Neural cell (in vitro differentiated cells): ENCODE measurements around the gene FHIT. TPM values are rescaled to one million over a fixed set of nuclear protein-coding genes. Genes with fewer than 3 reads are reported as not detected.

Source experiments
- H2AFZ ChIP-seq: fragments of 200-600, 300-800 bp; sonication (generic), shearing (Covaris generic); 2 replicates; pipeline ENCODE4 v1.6.0; 2014; ENCODE audit warnings: low read depth, mild to moderate bottlenecking, antibody characterized with exemption, low read length, moderate library complexity
- H3F3A ChIP-seq: fragments of 200-600 bp; shearing (Covaris generic); 2 replicates; pipeline ENCODE4 v1.6.1; 2016; ENCODE audit warnings: mild to moderate bottlenecking, moderate library complexity, mixed read lengths, antibody characterized with exemption, low read length; ENCODE audit not compliant: insufficient read depth, poor library complexity, severe bottlenecking
- H3K27ac ChIP-seq: fragments of 200-600, 300-800 bp; sonication (generic), shearing (Covaris generic); 2 replicates; pipeline ENCODE4 v1.5.1; 2014; ENCODE audit warnings: mild to moderate bottlenecking, low read length, moderate library complexity
- H3K27me3 ChIP-seq: fragments of 300-800, 200-600 bp; sonication (generic), shearing (Covaris generic); 2 replicates; pipeline ENCODE4 v1.6.0; 2014; ENCODE audit warnings: mild to moderate bottlenecking, low read depth, low read length, moderate library complexity; ENCODE audit not compliant: insufficient read depth
- H3K36me3 ChIP-seq: fragments of 300-800, 200-600 bp; sonication (generic), shearing (Covaris generic); 2 replicates; pipeline ENCODE4 v1.5.1; 2014; ENCODE audit warnings: mild to moderate bottlenecking, antibody characterized with exemption, low read length, moderate library complexity; ENCODE audit not compliant: insufficient read depth
- H3K4me2 ChIP-seq: fragments of 300-800, 200-600 bp; sonication (generic), shearing (Covaris generic); 2 replicates; pipeline ENCODE4 v1.6.0; 2014; ENCODE audit warnings: mild to moderate bottlenecking, low read length
- H3K4me3 ChIP-seq: fragments of 300-800, 200-600 bp; sonication (generic), shearing (Covaris generic); 2 replicates; pipeline ENCODE4 v1.5.1; 2014; ENCODE audit warnings: mild to moderate bottlenecking, low read length, moderate library complexity
- H3K79me2 ChIP-seq: fragments of 200-600 bp; shearing (Covaris generic); replicated peaks from 2 replicates; pipeline ENCODE4 v1.6.0; 2014; ENCODE audit warnings: mild to moderate bottlenecking, low read length, moderate library complexity; ENCODE audit not compliant: insufficient read depth
- H3K9ac ChIP-seq: fragments of 300-800, 200-600 bp; sonication (generic), shearing (Covaris generic); 2 replicates; pipeline ENCODE4 v1.6.1; 2016; ENCODE audit warnings: mild to moderate bottlenecking, low read length, mixed read lengths
- H3K9me2 ChIP-seq: fragments of 200-600 bp; shearing (Covaris generic); 2 replicates; pipeline ENCODE4 v1.6.1; 2016; ENCODE audit warnings: mild to moderate bottlenecking, low read length, mixed read lengths; ENCODE audit not compliant: insufficient read depth
- H3K9me3 ChIP-seq: fragments of 200-600, 300-800 bp; sonication (generic), shearing (Covaris generic); 2 replicates; pipeline ENCODE4 v1.6.1; 2016; ENCODE audit warnings: mild to moderate bottlenecking, mixed run types, low read length, moderate library complexity, mixed read lengths
- H4K20me1 ChIP-seq: fragments of 200-600 bp; shearing (Covaris generic); 2 replicates; pipeline ENCODE4 v1.6.1; 2016; ENCODE audit warnings: mild to moderate bottlenecking, mixed run types; ENCODE audit not compliant: insufficient read depth
- EP300 ChIP-seq: fragments of 450-650 bp; conservative IDR thresholded peaks from 2 replicates; pipeline ENCODE4 v1.6.1; 2014; ENCODE audit warnings: antibody characterized with exemption, mild to moderate bottlenecking, moderate library complexity; ENCODE audit not compliant: poor library complexity, severe bottlenecking
- EZH2 ChIP-seq: fragments of 200-600, 300-800 bp; shearing (Covaris generic), sonication (generic); IDR thresholded peaks from 2 replicates; pipeline ENCODE4 v1.6.1; 2014; ENCODE audit warnings: antibody characterized with exemption, low read length, borderline replicate concordance, mild to moderate bottlenecking; ENCODE audit not compliant: insufficient read depth, poor library complexity, severe bottlenecking
- MXI1 ChIP-seq: fragments of 450-650 bp; conservative IDR thresholded peaks from 2 replicates; pipeline ENCODE4 v1.6.1; 2014; ENCODE audit warnings: antibody characterized with exemption, mild to moderate bottlenecking; ENCODE audit not compliant: poor library complexity, severe bottlenecking
- POLR2AphosphoS5 ChIP-seq: IDR thresholded peaks from 2 replicates; pipeline ENCODE4 v1.6.1; 2012
- RAD21 ChIP-seq: fragments of 450-650 bp; conservative IDR thresholded peaks from 2 replicates; pipeline ENCODE4 v1.6.1; 2014; ENCODE audit warnings: antibody characterized with exemption, mild to moderate bottlenecking, moderate library complexity
- SMC3 ChIP-seq: fragments of 450-650 bp; conservative IDR thresholded peaks from 2 replicates; pipeline ENCODE4 v1.6.1; 2014; ENCODE audit warnings: antibody characterized with exemption, mild to moderate bottlenecking, moderate library complexity; ENCODE audit not compliant: poor library complexity
- TAF1 ChIP-seq: IDR thresholded peaks from 2 replicates; pipeline ENCODE4 v1.6.1; 2012; ENCODE audit warnings: low read depth
- polyA plus RNA-seq: library from polyadenylated mRNA; depleted of rRNA; stranded (reverse); fragments of >200 nt; gene quantifications from 2 replicates; pipeline ENCODE4 v1.2.3, GENCODE V29; 2014
- TF ChIP-seq, protein P1 (sequence below): fragments of 450-650 bp; IDR thresholded peaks from 2 replicates; pipeline ENCODE4 v1.5.1; 2014; ENCODE audit warnings: antibody characterized with exemption, mild to moderate bottlenecking, moderate library complexity; ENCODE audit not compliant: poor library complexity, severe bottlenecking
- TF ChIP-seq, protein P2 (sequence below): IDR thresholded peaks from 2 replicates; pipeline ENCODE4 v1.6.1; 2012; ENCODE audit warnings: borderline replicate concordance

The FHIT gene
- polyA plus RNA-seq, 1 donor from 2014 or later = not detected

DNA sequence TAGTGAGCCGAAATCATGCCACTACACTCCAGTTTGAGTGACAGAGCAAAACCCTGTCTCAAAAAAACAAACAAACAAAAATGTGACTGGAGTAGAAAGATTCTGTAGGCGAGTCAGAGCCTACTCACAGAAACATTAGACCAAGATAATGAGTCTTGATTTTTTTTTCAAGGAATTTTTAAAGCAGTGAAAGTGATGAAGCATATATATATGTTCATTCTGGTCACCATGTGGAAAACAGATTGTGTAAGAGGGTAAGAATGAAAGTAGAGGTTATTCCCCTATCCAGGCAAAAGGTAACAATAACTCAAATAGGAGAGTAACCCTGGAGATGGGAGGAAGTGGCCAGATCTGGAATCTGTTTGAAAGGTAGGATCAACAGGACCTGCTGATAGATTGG is 26.2 kb upstream of the FHIT start:
- H3K4me2 ChIP-seq = no peak overlapping the region
- TF ChIP-seq EP300 (no peak), TAF1 (no peak), SMC3 (no peak), RAD21 (no peak), MXI1 (no peak), POLR2AphosphoS5 (no peak), EZH2 (no peak)
- TF ChIP-seq, protein P1, sequence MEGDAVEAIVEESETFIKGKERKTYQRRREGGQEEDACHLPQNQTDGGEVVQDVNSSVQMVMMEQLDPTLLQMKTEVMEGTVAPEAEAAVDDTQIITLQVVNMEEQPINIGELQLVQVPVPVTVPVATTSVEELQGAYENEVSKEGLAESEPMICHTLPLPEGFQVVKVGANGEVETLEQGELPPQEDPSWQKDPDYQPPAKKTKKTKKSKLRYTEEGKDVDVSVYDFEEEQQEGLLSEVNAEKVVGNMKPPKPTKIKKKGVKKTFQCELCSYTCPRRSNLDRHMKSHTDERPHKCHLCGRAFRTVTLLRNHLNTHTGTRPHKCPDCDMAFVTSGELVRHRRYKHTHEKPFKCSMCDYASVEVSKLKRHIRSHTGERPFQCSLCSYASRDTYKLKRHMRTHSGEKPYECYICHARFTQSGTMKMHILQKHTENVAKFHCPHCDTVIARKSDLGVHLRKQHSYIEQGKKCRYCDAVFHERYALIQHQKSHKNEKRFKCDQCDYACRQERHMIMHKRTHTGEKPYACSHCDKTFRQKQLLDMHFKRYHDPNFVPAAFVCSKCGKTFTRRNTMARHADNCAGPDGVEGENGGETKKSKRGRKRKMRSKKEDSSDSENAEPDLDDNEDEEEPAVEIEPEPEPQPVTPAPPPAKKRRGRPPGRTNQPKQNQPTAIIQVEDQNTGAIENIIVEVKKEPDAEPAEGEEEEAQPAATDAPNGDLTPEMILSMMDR = no peak
- TF ChIP-seq, protein P2, sequence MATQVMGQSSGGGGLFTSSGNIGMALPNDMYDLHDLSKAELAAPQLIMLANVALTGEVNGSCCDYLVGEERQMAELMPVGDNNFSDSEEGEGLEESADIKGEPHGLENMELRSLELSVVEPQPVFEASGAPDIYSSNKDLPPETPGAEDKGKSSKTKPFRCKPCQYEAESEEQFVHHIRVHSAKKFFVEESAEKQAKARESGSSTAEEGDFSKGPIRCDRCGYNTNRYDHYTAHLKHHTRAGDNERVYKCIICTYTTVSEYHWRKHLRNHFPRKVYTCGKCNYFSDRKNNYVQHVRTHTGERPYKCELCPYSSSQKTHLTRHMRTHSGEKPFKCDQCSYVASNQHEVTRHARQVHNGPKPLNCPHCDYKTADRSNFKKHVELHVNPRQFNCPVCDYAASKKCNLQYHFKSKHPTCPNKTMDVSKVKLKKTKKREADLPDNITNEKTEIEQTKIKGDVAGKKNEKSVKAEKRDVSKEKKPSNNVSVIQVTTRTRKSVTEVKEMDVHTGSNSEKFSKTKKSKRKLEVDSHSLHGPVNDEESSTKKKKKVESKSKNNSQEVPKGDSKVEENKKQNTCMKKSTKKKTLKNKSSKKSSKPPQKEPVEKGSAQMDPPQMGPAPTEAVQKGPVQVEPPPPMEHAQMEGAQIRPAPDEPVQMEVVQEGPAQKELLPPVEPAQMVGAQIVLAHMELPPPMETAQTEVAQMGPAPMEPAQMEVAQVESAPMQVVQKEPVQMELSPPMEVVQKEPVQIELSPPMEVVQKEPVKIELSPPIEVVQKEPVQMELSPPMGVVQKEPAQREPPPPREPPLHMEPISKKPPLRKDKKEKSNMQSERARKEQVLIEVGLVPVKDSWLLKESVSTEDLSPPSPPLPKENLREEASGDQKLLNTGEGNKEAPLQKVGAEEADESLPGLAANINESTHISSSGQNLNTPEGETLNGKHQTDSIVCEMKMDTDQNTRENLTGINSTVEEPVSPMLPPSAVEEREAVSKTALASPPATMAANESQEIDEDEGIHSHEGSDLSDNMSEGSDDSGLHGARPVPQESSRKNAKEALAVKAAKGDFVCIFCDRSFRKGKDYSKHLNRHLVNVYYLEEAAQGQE = no peak
- H2AFZ ChIP-seq = no peak overlapping the region

DNA sequence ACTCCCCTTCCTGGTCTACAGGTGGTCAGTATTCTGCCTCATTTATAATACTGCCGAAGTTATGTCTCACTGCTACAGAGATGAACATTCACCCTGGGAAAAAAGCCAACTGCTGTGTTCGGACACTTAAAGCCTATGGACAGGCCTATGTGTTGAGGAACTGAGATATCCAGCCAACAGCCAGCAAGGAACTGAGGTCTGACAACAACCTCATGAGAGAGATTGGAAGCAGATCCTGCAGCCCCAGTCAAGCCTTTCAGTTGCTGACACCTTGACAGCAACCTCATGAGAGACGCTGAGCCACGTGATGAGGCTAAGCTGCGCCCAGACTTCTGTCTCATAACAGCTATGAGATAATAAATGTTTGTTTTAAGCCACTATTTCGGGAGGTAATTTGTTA is 18.2 kb upstream of the FHIT start:
- no peaks in the 10 kb centered on the region for H4K20me1 ChIP-seq
- no peak for TF ChIP-seq MXI1
- no peak for TF ChIP-seq EZH2
- TF ChIP-seq EP300 = no peak
- no peaks in the 10 kb centered on the region for H3K36me3 ChIP-seq
- H3K4me3 ChIP-seq = no peak overlapping the region
- no peaks in the 10 kb centered on the region for H3K79me2 ChIP-seq
- H3K27ac ChIP-seq = no peak overlapping the region
- no peaks in the 10 kb centered on the region for H3K27me3 ChIP-seq
- H3K4me2 ChIP-seq = no peak overlapping the region
- H2AFZ ChIP-seq = no peak overlapping the region
- H3K9me3 ChIP-seq = no peaks in the 10 kb centered on the region
- H3K9me2 ChIP-seq = no peaks in the 10 kb centered on the region
- no peaks in the 10 kb centered on the region for H3F3A ChIP-seq
- no peak overlapping the region for H3K9ac ChIP-seq

More for the DNA sequence above, 26.2 kb upstream of the FHIT start:
- H3F3A ChIP-seq = no peaks in the 10 kb centered on the region
- H3K4me3 ChIP-seq = no peak overlapping the region
- H3K9me3 ChIP-seq = no peaks in the 10 kb centered on the region
- H3K79me2 ChIP-seq = no peaks in the 10 kb centered on the region
- no peaks in the 10 kb centered on the region for H4K20me1 ChIP-seq
- no peaks in the 10 kb centered on the region for H3K36me3 ChIP-seq
- no peaks in the 10 kb centered on the region for H3K27me3 ChIP-seq
- H3K9me2 ChIP-seq = no peaks in the 10 kb centered on the region
- no peak overlapping the region for H3K27ac ChIP-seq
- no peak overlapping the region for H3K9ac ChIP-seq
